ENCODE results near the gene TPM1. TPM values are rescaled to one million over a fixed set of nuclear protein-coding genes. Genes with fewer than 3 reads are reported as not detected.
"Not testable (repeated sequence)": the region's sequence is repeated elsewhere in the genome, so short reads cannot be mapped to it uniquely, and the experiment has no call there.

The TPM1 gene
- 1,000 to 10,000 TPM in 1 of 2 donors, 100 to 1,000 TPM in 1; 927 to 1,440 TPM for total RNA-seq

- no peaks in the 10 kb centered on the region for H3K27me3 ChIP-seq (replicated peaks; ENCODE audit: insufficient read depth)
- H3K4me3 ChIP-seq, result peak within 1 kb of the TSS; percentile 83
- H3K36me3 ChIP-seq, result peaks cover 10% of the 10 kb centered on the region
- H3K9me3 ChIP-seq, result no peaks in the 10 kb centered on the region
- no peak for TF ChIP-seq CTCF (IDR thresholded peaks at IDR 0.05)
- peak; percentile 81 for ATAC-seq (ENCODE audit: insufficient number of reproducible peaks, low FRiP score, low read depth)
- peak within 1 kb of the TSS; percentile 96 to 98 for H3K27ac ChIP-seq
- H3K4me1 ChIP-seq (ENCODE audit: control insufficient read depth in 1 of 2, low read depth in 2 of 2), result peaks cover 11 to 21% of the 10 kb centered on the region in 2 donors
- peak; percentile 66 for DNase-seq (ENCODE audit: low spot score)
Observed at GRCh38 chr15:63041974-63042876, at the start of gene TPM1. TSS of gene TPM1 (plus strand) at chr15:63042747. CDS start at chr15:63042830, 83 bp downstream.

GRCh38 chr15:62993066-62993465 is 49.5 kb upstream of the TPM1 start:
- H3K4me3 ChIP-seq, result no peak overlapping the region
- ATAC-seq (ENCODE audit: insufficient number of reproducible peaks, low FRiP score, low read depth) (no peak), DNase-seq (ENCODE audit: low spot score) (no peak)
- H3K27me3 ChIP-seq (replicated peaks; ENCODE audit: insufficient read depth), result no peaks in the 10 kb centered on the region
- no peaks in the 10 kb centered on the region for H3K36me3 ChIP-seq
- H3K27ac ChIP-seq, result no peak overlapping the region
- H3K9me3 ChIP-seq, result no peaks in the 10 kb centered on the region
- TF ChIP-seq CTCF (IDR thresholded peaks at IDR 0.05), result no peak
- H3K4me1 ChIP-seq (ENCODE audit: control insufficient read depth in 1 of 2, low read depth in 2 of 2), result peaks cover 6 to 33% of the 10 kb centered on the region in 2 donors

GRCh38 chr15:62993632-62994031 is 48.9 kb upstream of the TPM1 start:
- not testable (repeated sequence) for DNase-seq (ENCODE audit: low spot score); H3K9me3 ChIP-seq; ATAC-seq (ENCODE audit: insufficient number of reproducible peaks, low FRiP score, low read depth); H3K27ac ChIP-seq; H3K27me3 ChIP-seq (replicated peaks; ENCODE audit: insufficient read depth); H3K4me3 ChIP-seq; H3K36me3 ChIP-seq
- H3K4me1 ChIP-seq (ENCODE audit: control insufficient read depth in 1 of 2, low read depth in 2 of 2), result peaks cover 6 to 33% of the 10 kb centered on the region in 2 donors

GRCh38 chr15:62994439-62994838 is 48.1 kb upstream of the TPM1 start:
- peak overlapping the region; percentile 16 to 31 for H3K27ac ChIP-seq
- no peak for TF ChIP-seq CTCF (IDR thresholded peaks at IDR 0.05)
- no peak for ATAC-seq (ENCODE audit: insufficient number of reproducible peaks, low FRiP score, low read depth)

GRCh38 chr15:62994975-62995681 is 47.4 kb upstream of the TPM1 start:
- peak overlapping the region; percentile 16 to 31 for H3K27ac ChIP-seq
- no peaks in the 10 kb centered on the region for H3K27me3 ChIP-seq (replicated peaks; ENCODE audit: insufficient read depth)
- TF ChIP-seq CTCF (IDR thresholded peaks at IDR 0.05), result no peak
- H3K4me3 ChIP-seq, result no peak overlapping the region
- H3K36me3 ChIP-seq, result no peaks in the 10 kb centered on the region
- ATAC-seq (ENCODE audit: insufficient number of reproducible peaks, low FRiP score, low read depth) (no peak), DNase-seq (ENCODE audit: low spot score) (no peak)
- no peaks in the 10 kb centered on the region for H3K9me3 ChIP-seq
- H3K4me1 ChIP-seq (ENCODE audit: control insufficient read depth in 1 of 2, low read depth in 2 of 2), result peaks cover 6 to 19% of the 10 kb centered on the region in 2 donors

More at GRCh38 chr15:62994439-62994838, 48.1 kb upstream of the TPM1 start:
- Histone ChIP-seq H3K4me1 (ENCODE audit: control insufficient read depth in 1 of 2, low read depth in 2 of 2) (peaks cover 6 to 26% of the 10 kb centered on the region in 2 donors), H3K27me3 (replicated peaks; ENCODE audit: insufficient read depth) (no peaks in the 10 kb centered on the region), H3K9me3 (no peaks in the 10 kb centered on the region), H3K4me3 (no peak overlapping the region), H3K36me3 (no peaks in the 10 kb centered on the region)
- no peak for DNase-seq (ENCODE audit: low spot score)

Measured in thoracic aorta (tissue), 2 donors.